GM23338 (cell line): ENCODE data around the gene ZNRD2. TPM values are rescaled to one million over a fixed set of nuclear protein-coding genes. Genes with fewer than 3 reads are reported as not detected.

Source experiments
- ATAC-seq: fragments of 200-7000 bp; cut with Tn5 transposase; 3 replicates; pipeline ENCODE4 v1.9.1; 2020
- DNase-seq: peaks from one replicate; pipeline ENCODE4 v3.0.0-alpha.2; 2015; ENCODE audit warnings: low spot score
- H2AFZ ChIP-seq: fragments of 200-600 bp; sonication (generic); 2 replicates; pipeline ENCODE4 v1.8.0; 2016; ENCODE audit warnings: antibody characterized with exemption, mild to moderate bottlenecking, moderate library complexity
- H3F3A ChIP-seq: fragments of 200-600 bp; sonication (generic); replicated peaks from 2 replicates; pipeline ENCODE4 v1.8.0; 2017; ENCODE audit warnings: antibody characterized with exemption, mixed run types, low read depth
- H3K27ac ChIP-seq: fragments of 200-600 bp; sonication (generic); 2 replicates; pipeline ENCODE4 v1.6.1; 2016; ENCODE audit warnings: low read depth
- H3K27me3 ChIP-seq: fragments of 200-600 bp; sonication (generic); 2 replicates; pipeline ENCODE4 v1.8.0; 2016; ENCODE audit warnings: mild to moderate bottlenecking, mixed run types, moderate library complexity; ENCODE audit not compliant: insufficient read depth
- H3K36me3 ChIP-seq: fragments of 200-600 bp; sonication (generic); 2 replicates; pipeline ENCODE4 v1.8.0; 2016; ENCODE audit warnings: mild to moderate bottlenecking; ENCODE audit not compliant: insufficient read depth
- H3K4me1 ChIP-seq: fragments of 200-600 bp; sonication (generic); 2 replicates; pipeline ENCODE4 v1.8.0; 2016; ENCODE audit warnings: mild to moderate bottlenecking, moderate library complexity; ENCODE audit not compliant: insufficient read depth
- H3K4me2 ChIP-seq: fragments of 200-600 bp; sonication (generic); 2 replicates; pipeline ENCODE4 v1.7.1; 2017; ENCODE audit warnings: mixed run types
- H3K4me3 ChIP-seq: fragments of 200-600 bp; sonication (generic); 2 replicates; pipeline ENCODE4 v1.6.1; 2016; ENCODE audit warnings: mixed run types
- H3K79me2 ChIP-seq: fragments of 200-600 bp; sonication (generic); replicated peaks from 2 replicates; pipeline ENCODE4 v1.8.0; 2017; ENCODE audit warnings: mild to moderate bottlenecking; ENCODE audit not compliant: insufficient read depth
- H3K9me2 ChIP-seq: fragments of 200-600 bp; sonication (generic); 2 replicates; pipeline ENCODE4 v1.8.0; 2017; ENCODE audit not compliant: insufficient read depth
- H4K20me1 ChIP-seq: fragments of 200-600 bp; sonication (generic); replicated peaks from 2 replicates; pipeline ENCODE4 v1.8.0; 2017; ENCODE audit warnings: mild to moderate bottlenecking; ENCODE audit not compliant: insufficient read depth
- H3K27ac Mint-ChIP-seq: 2 replicates; pipeline ENCODE4 v1.8.0; 2020; ENCODE audit warnings: inconsistent platforms, mild to moderate bottlenecking, moderate library complexity, mixed read lengths
- H3K27me3 Mint-ChIP-seq: 3 replicates; pipeline ENCODE4 v1.8.0; 2022; ENCODE audit warnings: low read depth, mild to moderate bottlenecking, moderate library complexity, mixed read lengths, inconsistent platforms; ENCODE audit not compliant: insufficient read depth, poor library complexity
- H3K36me3 Mint-ChIP-seq: 3 replicates; pipeline ENCODE4 v1.8.0; 2021; ENCODE audit warnings: low read depth, mild to moderate bottlenecking, inconsistent platforms, moderate library complexity, mixed read lengths
- H3K4me1 Mint-ChIP-seq: 3 replicates; pipeline ENCODE4 v1.8.0; 2020; ENCODE audit warnings: mild to moderate bottlenecking, inconsistent platforms, mixed read lengths
- H3K4me3 Mint-ChIP-seq: 3 replicates; pipeline ENCODE4 v1.8.0; 2021; ENCODE audit warnings: moderate library complexity, mild to moderate bottlenecking, inconsistent platforms, mixed read lengths
- H3K9me3 Mint-ChIP-seq: 3 replicates; pipeline ENCODE4 v1.8.0; 2020; ENCODE audit warnings: moderate library complexity, mild to moderate bottlenecking, inconsistent platforms, mixed read lengths
- CREB1 ChIP-seq: fragments of 250-450 bp; sonication (Bioruptor Pico); IDR thresholded peaks from 2 replicates; pipeline ENCODE4 v1.5.0; 2020; ENCODE audit warnings: low read depth, mild to moderate bottlenecking, moderate library complexity
- ETS1 ChIP-seq: IDR thresholded peaks from 2 replicates; pipeline ENCODE4 v1.6.1; 2016; ENCODE audit warnings: antibody characterized with exemption
- EZH2 ChIP-seq: fragments of 200-600 bp; sonication (generic); IDR thresholded peaks from one replicate; pipeline ENCODE4 v1.8.0; 2017; ENCODE audit warnings: antibody characterized with exemption, mild to moderate bottlenecking, low read depth; ENCODE audit not compliant: unreplicated experiment
- STAT1 ChIP-seq: IDR thresholded peaks from one replicate; pipeline ENCODE4 v1.6.1; 2016; ENCODE audit warnings: antibody characterized with exemption; ENCODE audit not compliant: unreplicated experiment
- ZNF331 ChIP-seq: fragments of 250-450 bp; sonication (Bioruptor Pico); IDR thresholded peaks from 2 replicates; pipeline ENCODE4 v1.5.0; 2020; ENCODE audit warnings: low read depth, mild to moderate bottlenecking, moderate library complexity
- polyA plus RNA-seq: library from polyadenylated mRNA; unstranded; fragments of >200 nt; fragmentation: Nextera tagmentation; extraction: Ambion mirVana; gene quantifications from 2 replicates; pipeline ENCODE4 v1.2.1, GENCODE V29; 2016
- total RNA-seq: library from RNA; depleted of rRNA; stranded (reverse); fragments of >200 nt; shearing (Covaris generic); gene quantifications from 2 replicates; pipeline ENCODE4 v1.2.3, GENCODE V29; 2014
- TF ChIP-seq, protein P1 (sequence below): fragments of 250-450 bp; sonication (Bioruptor Pico); IDR thresholded peaks from 2 replicates; pipeline ENCODE4 v1.5.0; 2020; ENCODE audit warnings: mild to moderate bottlenecking, moderate library complexity

ZNRD2 gene
- total and polyA plus RNA-seq, 2 experiments from 2014 or later, result 78.6 to 148 TPM

GRCh38 chr11:65559535-65559934 is 10.7 kb upstream of the ZNRD2 start:
- no peak overlapping the region; the same call in 2 of the 3 replicates for H3K4me3 Mint-ChIP-seq
- TF ChIP-seq STAT1 (no peak), ETS1 (no peak), EZH2 (no peak), ZNF331 (CRISPR knock-in tag) (no peak), CREB1 (no peak)
- TF ChIP-seq, protein P1, sequence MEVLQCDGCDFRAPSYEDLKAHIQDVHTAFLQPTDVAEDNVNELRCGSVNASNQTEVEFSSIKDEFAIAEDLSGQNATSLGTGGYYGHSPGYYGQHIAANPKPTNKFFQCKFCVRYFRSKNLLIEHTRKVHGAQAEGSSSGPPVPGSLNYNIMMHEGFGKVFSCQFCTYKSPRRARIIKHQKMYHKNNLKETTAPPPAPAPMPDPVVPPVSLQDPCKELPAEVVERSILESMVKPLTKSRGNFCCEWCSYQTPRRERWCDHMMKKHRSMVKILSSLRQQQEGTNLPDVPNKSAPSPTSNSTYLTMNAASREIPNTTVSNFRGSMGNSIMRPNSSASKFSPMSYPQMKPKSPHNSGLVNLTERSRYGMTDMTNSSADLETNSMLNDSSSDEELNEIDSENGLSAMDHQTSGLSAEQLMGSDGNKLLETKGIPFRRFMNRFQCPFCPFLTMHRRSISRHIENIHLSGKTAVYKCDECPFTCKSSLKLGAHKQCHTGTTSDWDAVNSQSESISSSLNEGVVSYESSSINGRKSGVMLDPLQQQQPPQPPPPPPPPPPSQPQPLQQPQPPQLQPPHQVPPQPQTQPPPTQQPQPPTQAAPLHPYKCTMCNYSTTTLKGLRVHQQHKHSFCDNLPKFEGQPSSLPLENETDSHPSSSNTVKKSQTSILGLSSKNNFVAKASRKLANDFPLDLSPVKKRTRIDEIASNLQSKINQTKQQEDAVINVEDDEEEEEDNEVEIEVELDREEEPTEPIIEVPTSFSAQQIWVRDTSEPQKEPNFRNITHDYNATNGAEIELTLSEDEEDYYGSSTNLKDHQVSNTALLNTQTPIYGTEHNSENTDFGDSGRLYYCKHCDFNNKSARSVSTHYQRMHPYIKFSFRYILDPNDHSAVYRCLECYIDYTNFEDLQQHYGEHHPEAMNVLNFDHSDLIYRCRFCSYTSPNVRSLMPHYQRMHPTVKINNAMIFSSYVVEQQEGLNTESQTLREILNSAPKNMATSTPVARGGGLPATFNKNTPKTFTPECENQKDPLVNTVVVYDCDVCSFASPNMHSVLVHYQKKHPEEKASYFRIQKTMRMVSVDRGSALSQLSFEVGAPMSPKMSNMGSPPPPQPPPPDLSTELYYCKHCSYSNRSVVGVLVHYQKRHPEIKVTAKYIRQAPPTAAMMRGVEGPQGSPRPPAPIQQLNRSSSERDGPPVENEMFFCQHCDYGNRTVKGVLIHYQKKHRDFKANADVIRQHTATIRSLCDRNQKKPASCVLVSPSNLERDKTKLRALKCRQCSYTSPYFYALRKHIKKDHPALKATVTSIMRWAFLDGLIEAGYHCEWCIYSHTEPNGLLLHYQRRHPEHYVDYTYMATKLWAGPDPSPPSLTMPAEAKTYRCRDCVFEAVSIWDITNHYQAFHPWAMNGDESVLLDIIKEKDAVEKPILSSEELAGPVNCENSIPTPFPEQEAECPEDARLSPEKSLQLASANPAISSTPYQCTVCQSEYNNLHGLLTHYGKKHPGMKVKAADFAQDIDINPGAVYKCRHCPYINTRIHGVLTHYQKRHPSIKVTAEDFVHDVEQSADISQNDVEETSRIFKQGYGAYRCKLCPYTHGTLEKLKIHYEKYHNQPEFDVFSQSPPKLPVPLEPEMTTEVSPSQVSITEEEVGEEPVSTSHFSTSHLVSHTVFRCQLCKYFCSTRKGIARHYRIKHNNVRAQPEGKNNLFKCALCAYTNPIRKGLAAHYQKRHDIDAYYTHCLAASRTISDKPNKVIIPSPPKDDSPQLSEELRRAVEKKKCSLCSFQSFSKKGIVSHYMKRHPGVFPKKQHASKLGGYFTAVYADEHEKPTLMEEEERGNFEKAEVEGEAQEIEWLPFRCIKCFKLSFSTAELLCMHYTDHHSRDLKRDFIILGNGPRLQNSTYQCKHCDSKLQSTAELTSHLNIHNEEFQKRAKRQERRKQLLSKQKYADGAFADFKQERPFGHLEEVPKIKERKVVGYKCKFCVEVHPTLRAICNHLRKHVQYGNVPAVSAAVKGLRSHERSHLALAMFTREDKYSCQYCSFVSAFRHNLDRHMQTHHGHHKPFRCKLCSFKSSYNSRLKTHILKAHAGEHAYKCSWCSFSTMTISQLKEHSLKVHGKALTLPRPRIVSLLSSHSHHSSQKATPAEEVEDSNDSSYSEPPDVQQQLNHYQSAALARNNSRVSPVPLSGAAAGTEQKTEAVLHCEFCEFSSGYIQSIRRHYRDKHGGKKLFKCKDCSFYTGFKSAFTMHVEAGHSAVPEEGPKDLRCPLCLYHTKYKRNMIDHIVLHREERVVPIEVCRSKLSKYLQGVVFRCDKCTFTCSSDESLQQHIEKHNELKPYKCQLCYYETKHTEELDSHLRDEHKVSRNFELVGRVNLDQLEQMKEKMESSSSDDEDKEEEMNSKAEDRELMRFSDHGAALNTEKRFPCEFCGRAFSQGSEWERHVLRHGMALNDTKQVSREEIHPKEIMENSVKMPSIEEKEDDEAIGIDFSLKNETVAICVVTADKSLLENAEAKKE, result no peak
- Histone ChIP-seq H3K27ac (no peak overlapping the region), H3K36me3 (no peaks in the 10 kb centered on the region), H3K9me2 (no peaks in the 10 kb centered on the region), H4K20me1 (no peaks in the 10 kb centered on the region), H3K4me1 (peaks cover 39% of the 10 kb centered on the region), H3K27me3 (peaks cover 52% of the 10 kb centered on the region), H3F3A (peaks cover 8% of the 10 kb centered on the region; the same call in 1 of the 2 replicates), H3K4me2 (0 out of 2 replicates have a peak overlapping the region, but pooled peaks have one; percentile 89), H3K4me3 (no peak overlapping the region), H3K79me2 (no peaks in the 10 kb centered on the region), H2AFZ (no peak overlapping the region)
- no peak for ATAC-seq
- H3K4me1 Mint-ChIP-seq, result peaks cover 49% of the 10 kb centered on the region
- no peak for DNase-seq
- H3K36me3 Mint-ChIP-seq, result no peaks in the 10 kb centered on the region; the same call in 2 of the 3 replicates
- peaks cover 41% of the 10 kb centered on the region for H3K27me3 Mint-ChIP-seq
- H3K27ac Mint-ChIP-seq, result no peak overlapping the region
- no peaks in the 10 kb centered on the region for H3K9me3 Mint-ChIP-seq
